Nephron (organoid): ENCODE measurements around the gene PPP1R13B.
A peak's percentile ranks its signal among the peaks of the same experiment; 100 is the strongest.

ENCODE experiments used
- H3K27ac Mint-ChIP-seq, 3 experiments: 2 replicates each; pipeline ENCODE4 v1.8.0; 2020; ENCODE audit warnings: mixed read lengths in 3 of 3, mild to moderate bottlenecking in 2 of 3, moderate library complexity in 1 of 3
- H3K27me3 Mint-ChIP-seq: 2 replicates; pipeline ENCODE4 v1.8.0; 2021; ENCODE audit warnings: low read depth, mild to moderate bottlenecking, moderate library complexity, mixed read lengths
- H3K36me3 Mint-ChIP-seq: 2 replicates; pipeline ENCODE4 v1.8.0; 2020; ENCODE audit warnings: low read depth, mixed read lengths
- H3K4me1 Mint-ChIP-seq: 2 replicates; pipeline ENCODE4 v1.8.0; 2020; ENCODE audit warnings: mixed read lengths
- H3K4me3 Mint-ChIP-seq, 3 experiments: 2 replicates each; pipeline ENCODE4 v1.8.0; 2020; ENCODE audit warnings: mild to moderate bottlenecking in 3 of 3, mixed read lengths in 3 of 3, moderate library complexity in 2 of 3
- H3K9me3 Mint-ChIP-seq: 2 replicates; pipeline ENCODE4 v1.8.0; 2020; ENCODE audit warnings: mixed read lengths
- CTCF ChIP-seq, 3 experiments: fragments of 200-600 bp; sonication (generic); IDR thresholded peaks; one replicate each; pipeline ENCODE4 v1.5.0; 2021; ENCODE audit warnings: antibody characterized with exemption in 3 of 3; ENCODE audit not compliant: unreplicated experiment in 3 of 3

PPP1R13B gene

GRCh38 chr14:103706551-103707328 lies 140.6 kb downstream of the PPP1R13B start:
- TF ChIP-seq CTCF (IDR thresholded peaks at IDR 0.05; ENCODE audit: unreplicated experiment in 3 of 3): no peak
- peaks cover 19% of the 10 kb centered on the region for H3K36me3 Mint-ChIP-seq
- no peak overlapping the region for H3K4me3 Mint-ChIP-seq
- no peaks in the 10 kb centered on the region for H3K9me3 Mint-ChIP-seq
- no peaks in the 10 kb centered on the region for H3K27me3 Mint-ChIP-seq
- no peak overlapping the region for H3K27ac Mint-ChIP-seq
- H3K4me1 Mint-ChIP-seq: peaks cover 6% of the 10 kb centered on the region

GRCh38 chr14:103705504-103706284 lies 141.7 kb downstream of the PPP1R13B start:
- H3K27ac Mint-ChIP-seq: no peak overlapping the region
- peaks cover 6% of the 10 kb centered on the region for H3K4me1 Mint-ChIP-seq
- H3K27me3 Mint-ChIP-seq: no peaks in the 10 kb centered on the region
- H3K9me3 Mint-ChIP-seq: no peaks in the 10 kb centered on the region
- no peak for TF ChIP-seq CTCF (IDR thresholded peaks at IDR 0.05; ENCODE audit: unreplicated experiment in 3 of 3)
- H3K4me3 Mint-ChIP-seq: no peak overlapping the region
- peaks cover 20% of the 10 kb centered on the region for H3K36me3 Mint-ChIP-seq

- Mint-ChIP-seq H3K36me3 (peaks cover 20% of the 10 kb centered on the region), H3K4me1 (peaks cover 6% of the 10 kb centered on the region), H3K9me3 (no peaks in the 10 kb centered on the region), H3K4me3 (no peak overlapping the region), H3K27ac (peak overlapping the region in 1 of 3 experiments; percentile 35), H3K27me3 (no peaks in the 10 kb centered on the region)
- TF ChIP-seq CTCF (IDR thresholded peaks at IDR 0.05; ENCODE audit: unreplicated experiment in 3 of 3): no peak
These were observed 142.3 kb downstream of the PPP1R13B start for GRCh38 chr14:103705118-103705503.

- peak overlapping the region in 1 of 3 experiments; percentile 35 for H3K27ac Mint-ChIP-seq
- H3K9me3 Mint-ChIP-seq: no peaks in the 10 kb centered on the region
- H3K4me1 Mint-ChIP-seq: peaks cover 6% of the 10 kb centered on the region
- H3K27me3 Mint-ChIP-seq: no peaks in the 10 kb centered on the region
- no peak overlapping the region for H3K4me3 Mint-ChIP-seq
- peaks cover 20% of the 10 kb centered on the region for H3K36me3 Mint-ChIP-seq
- no peak for TF ChIP-seq CTCF (IDR thresholded peaks at IDR 0.05; ENCODE audit: unreplicated experiment in 3 of 3)
These were observed 142.7 kb downstream of the PPP1R13B start for GRCh38 chr14:103704708-103705107.

- H3K9me3 Mint-ChIP-seq: no peaks in the 10 kb centered on the region
- no peaks in the 10 kb centered on the region for H3K27me3 Mint-ChIP-seq
- peaks cover 6% of the 10 kb centered on the region for H3K4me1 Mint-ChIP-seq
- H3K36me3 Mint-ChIP-seq: peaks cover 20% of the 10 kb centered on the region
- H3K27ac Mint-ChIP-seq: peak overlapping the region; percentile 51 to 61 (median 60)
- no peak overlapping the region for H3K4me3 Mint-ChIP-seq
- TF ChIP-seq CTCF (IDR thresholded peaks at IDR 0.05; ENCODE audit: unreplicated experiment in 3 of 3): no peak
These were observed 143.7 kb downstream of the PPP1R13B start for GRCh38 chr14:103703433-103704385.
